Measurements from ENCODE around the gene SKOR1.

The SKOR1 gene

GRCh38 chr15:67833710-67834511 is 8.6 kb downstream of the SKOR1 start:
- DNase-seq, result no peak

GRCh38 chr15:67834581-67835296 is 9.4 kb downstream of the SKOR1 start:
- no peak for DNase-seq

- DNase-seq, result no peak
These were observed 10.2 kb downstream of the SKOR1 start for GRCh38 chr15:67835297-67836133.

GRCh38 chr15:67836134-67836455 is 10.8 kb downstream of the SKOR1 start:
- DNase-seq, result no peak

- no peak for DNase-seq
These were observed 11.2 kb downstream of the SKOR1 start for GRCh38 chr15:67836477-67836876.

GRCh38 chr15:67836955-67837354 is 11.6 kb downstream of the SKOR1 start:
- DNase-seq, result no peak

- DNase-seq, result no peak
These were observed 13.6 kb downstream of the SKOR1 start for GRCh38 chr15:67838789-67839332.

GRCh38 chr15:67839499-67839928 is 14.2 kb downstream of the SKOR1 start:
- peak; percentile 17 for DNase-seq

GRCh38 chr15:67839929-67840748 is 14.8 kb downstream of the SKOR1 start, which contains the start of gene RNU6-1:
Gene RNU6-1, minus strand, starts transcription at chr15:67840045.
- DNase-seq, result peak; percentile 62

- DNase-seq, result no peak
These were observed 15.6 kb downstream of the SKOR1 start for GRCh38 chr15:67840749-67841512.

GRCh38 chr15:67841513-67841762 is 16.1 kb downstream of the SKOR1 start:
- DNase-seq, result no peak

- no peak for DNase-seq
These were observed 17.8 kb downstream of the SKOR1 start for GRCh38 chr15:67843092-67843501.

GRCh38 chr15:67843571-67844387 is 18.5 kb downstream of the SKOR1 start:
- no peak for DNase-seq

GRCh38 chr15:67845974-67846373 is 20.7 kb downstream of the SKOR1 start:
- DNase-seq, result no peak

- DNase-seq, result no peak
These were observed 24.2 kb downstream of the SKOR1 start for GRCh38 chr15:67849538-67849937.

- no peak for DNase-seq
These were observed 25.0 kb downstream of the SKOR1 start for GRCh38 chr15:67850336-67850735.

- no peak for DNase-seq
These were observed 25.8 kb downstream of the SKOR1 start for GRCh38 chr15:67850994-67851571.

- no peak for DNase-seq
These were observed 27.1 kb downstream of the SKOR1 start for GRCh38 chr15:67852418-67852817.

GRCh38 chr15:67853454-67853853 is 28.1 kb downstream of the SKOR1 start:
- no peak for DNase-seq

GRCh38 chr15:67854358-67854757 is 29.0 kb downstream of the SKOR1 start:
- no peak for DNase-seq

All from NCI-H187 treated with DMSO at 0.1 percent for 48 hours (cell line).